GM19025 (cell line): ENCODE measurements around the gene SLC7A7.
"Not testable (repeated sequence)": the region's sequence is repeated elsewhere in the genome, so short reads cannot be mapped to it uniquely, and the experiment has no call there.

Experiments
- ATAC-seq: cut with Tn5 transposase; IDR thresholded peaks from one replicate; pipeline ENCODE4 v1.9.1; 2021; ENCODE audit warnings: mild to moderate bottlenecking, low read depth, moderate library complexity; ENCODE audit not compliant: unreplicated experiment

Gene SLC7A7

GRCh38 chr14:22814941-22815713 is at the start of gene SLC7A7:
SLC7A7 (minus strand) TSS chr14:22815435; CDS start chr14:22813398, 2,037 bp downstream.
- ATAC-seq: no peak

GRCh38 chr14:22864979-22865378 is 49.7 kb upstream of the SLC7A7 start:
- no peak for ATAC-seq

- no peak for ATAC-seq
These were observed 46.4 kb upstream of the SLC7A7 start for GRCh38 chr14:22861651-22862050.

GRCh38 chr14:22860377-22860776 is 45.1 kb upstream of the SLC7A7 start:
- not testable (repeated sequence) for ATAC-seq

- ATAC-seq: no peak
These were observed 41.2 kb upstream of the SLC7A7 start for GRCh38 chr14:22856428-22856827.

DNA sequence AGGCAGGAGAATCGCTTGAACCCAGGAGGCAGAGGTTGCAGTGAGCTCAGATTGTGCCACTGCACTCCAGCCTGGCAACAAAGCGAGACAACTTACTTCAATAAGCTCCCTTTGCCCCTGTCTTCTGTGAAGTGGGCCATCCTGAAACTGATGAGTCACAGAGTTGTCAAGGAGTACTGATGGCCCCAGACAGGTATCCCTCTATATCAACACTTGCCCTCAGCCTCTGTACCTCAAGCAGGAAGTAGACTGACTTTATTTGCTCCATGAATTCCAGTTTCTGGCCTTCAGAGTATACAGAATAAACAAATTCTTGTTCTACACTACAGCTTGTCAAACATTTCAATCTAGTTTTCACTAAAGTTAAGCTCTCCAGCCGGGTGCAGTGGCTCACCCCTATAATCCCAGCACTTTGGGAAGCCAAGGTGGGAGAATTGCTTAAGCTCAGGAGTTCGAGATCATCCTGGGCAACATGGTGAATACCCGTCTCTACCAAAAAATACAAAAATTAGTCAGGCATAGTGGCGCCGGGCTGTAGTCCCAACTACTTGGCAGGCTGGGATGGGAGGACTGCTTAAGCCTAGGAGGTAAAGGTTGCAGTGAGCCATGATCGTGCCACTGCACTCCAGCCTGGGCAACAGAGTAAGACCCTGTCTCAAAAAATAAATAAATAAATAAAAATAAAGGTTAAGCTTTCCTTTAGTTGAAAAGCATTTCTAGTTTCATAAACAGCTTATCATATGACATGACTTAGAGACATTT is 39.9 kb upstream of the SLC7A7 start:
- no peak for ATAC-seq

- not testable (repeated sequence) for ATAC-seq
These were observed 39.1 kb upstream of the SLC7A7 start for GRCh38 chr14:22854296-22854695.

DNA sequence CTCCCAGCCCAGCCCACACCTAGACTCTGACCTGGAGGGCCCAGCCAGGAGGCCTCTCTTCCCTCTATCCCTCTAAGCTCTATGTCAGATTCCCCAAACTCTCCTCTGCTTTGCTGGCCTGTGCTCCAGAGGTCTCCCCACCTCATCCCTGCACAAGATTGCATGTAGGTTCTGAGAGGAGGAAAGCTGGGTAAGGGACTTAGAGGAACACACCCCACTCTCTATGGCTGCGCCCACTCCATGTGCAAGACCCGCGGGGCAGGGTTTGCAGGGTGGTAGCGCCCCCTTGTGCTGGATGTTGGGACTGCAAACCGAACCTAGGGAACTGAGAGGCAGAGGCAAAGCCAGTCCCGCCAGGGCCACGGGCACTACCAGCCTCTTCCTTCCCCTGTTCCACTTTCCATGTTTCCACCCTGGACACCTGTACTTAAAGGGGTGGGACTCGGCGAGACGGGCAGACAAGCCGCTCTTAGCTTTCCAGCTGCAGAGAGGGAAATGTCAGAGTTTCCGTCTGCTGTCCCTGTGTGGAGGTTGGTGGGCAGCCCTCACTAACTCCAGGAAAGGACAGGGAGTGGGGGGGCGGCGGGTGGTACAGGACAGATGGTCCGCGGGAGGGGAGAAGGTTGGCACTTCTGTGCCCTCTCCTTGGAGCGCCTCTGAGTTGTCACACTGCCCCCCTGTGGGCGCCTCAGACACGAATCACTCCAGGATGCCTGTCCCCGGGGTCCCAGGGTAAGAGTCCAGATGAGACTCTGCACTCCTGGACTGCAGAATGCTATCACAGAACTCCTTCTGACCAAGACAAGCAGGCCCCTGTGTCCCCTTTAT is 37.9 kb upstream of the SLC7A7 start:
- peak; percentile 77 for ATAC-seq

- no peak for ATAC-seq
These were observed 37.3 kb upstream of the SLC7A7 start for GRCh38 chr14:22852599-22852939.

DNA sequence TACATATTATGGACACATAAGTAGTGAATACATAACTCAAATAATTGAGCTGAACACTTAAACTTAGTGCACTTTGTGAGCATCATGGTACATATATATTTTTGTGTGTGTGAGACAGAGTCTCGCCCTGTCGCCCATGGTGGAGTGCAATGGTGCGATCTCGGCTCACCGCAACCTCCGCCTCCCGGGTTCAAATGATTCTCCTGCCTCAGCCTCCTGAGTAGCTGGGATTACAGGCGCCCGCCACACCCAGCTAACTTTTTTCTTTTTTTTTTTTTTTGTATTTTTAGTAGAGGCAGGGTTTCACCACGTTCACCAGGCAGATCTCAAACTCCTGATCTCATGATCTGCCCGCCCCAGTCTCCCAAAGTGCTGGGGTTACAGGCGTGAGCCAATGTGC is 36.9 kb upstream of the SLC7A7 start:
- not testable (repeated sequence) for ATAC-seq

DNA sequence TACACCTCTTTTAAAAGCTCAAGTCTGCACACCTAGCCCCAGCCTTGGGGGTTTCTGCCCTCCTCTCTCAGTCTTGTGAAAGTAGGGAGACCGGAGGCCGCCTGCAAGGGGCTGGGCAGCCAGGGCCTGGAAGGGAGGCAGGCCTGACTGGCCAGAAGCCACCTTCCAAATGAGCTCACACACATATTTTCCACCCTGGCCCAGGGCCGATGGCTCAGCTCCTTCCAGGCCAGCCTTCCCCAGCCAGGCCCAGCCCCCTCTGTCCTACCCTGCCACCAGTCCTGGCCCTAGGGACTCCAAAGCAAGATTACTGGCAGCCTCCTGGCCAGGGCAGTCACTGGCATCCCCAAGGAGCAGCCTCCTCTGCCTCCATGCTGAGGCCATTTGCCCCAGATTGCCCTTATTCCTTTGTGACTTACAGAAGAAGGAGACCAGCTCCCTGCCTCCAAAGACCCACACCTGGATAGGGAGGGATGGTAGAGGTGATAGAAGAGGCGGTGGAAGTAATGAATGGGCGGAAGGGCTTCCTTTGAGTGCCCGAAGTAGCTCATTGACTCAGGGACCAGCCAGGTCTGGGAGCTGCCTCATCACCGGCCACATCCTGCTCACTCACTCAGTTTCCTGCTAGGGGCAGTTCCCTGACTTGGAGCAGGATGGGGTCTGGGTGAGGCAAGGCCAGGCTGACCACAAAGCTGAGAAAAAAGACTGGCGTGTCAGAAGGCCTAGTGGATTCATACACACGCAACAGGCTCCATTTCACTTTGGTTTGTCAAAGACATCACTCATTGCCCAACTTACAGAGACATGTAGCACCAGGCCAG is 35.9 kb upstream of the SLC7A7 start:
- ATAC-seq: no peak

DNA sequence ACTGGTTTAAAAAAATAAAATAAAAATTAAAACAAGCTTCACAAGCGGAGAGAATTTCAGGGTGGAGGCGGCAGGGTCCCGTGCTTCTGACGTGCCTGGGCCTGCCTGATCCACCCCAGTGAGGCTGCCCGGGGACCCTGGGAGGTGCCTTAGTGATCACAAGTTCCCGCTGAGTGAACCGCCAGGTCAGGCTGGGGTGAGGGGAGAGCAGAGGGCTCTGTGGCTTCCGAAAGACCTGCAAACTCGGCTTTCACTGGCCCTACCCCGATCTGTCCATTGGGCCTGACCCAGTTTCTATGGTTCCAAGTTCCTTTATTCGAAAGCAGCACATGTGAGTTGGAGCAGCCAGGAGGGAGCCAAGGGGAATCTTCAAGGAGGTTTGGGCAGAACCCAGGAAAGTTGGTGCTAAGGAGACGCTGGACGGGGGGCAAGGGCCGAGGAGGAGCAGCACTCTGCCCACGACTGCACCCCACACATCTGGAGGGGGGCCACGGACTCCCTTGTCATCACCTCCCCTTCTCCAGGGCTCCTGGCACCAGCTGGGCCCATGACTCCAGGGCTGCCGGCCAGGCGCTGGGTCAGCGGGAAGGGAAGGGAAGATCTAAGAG is 34.1 kb upstream of the SLC7A7 start:
- no peak for ATAC-seq

DNA sequence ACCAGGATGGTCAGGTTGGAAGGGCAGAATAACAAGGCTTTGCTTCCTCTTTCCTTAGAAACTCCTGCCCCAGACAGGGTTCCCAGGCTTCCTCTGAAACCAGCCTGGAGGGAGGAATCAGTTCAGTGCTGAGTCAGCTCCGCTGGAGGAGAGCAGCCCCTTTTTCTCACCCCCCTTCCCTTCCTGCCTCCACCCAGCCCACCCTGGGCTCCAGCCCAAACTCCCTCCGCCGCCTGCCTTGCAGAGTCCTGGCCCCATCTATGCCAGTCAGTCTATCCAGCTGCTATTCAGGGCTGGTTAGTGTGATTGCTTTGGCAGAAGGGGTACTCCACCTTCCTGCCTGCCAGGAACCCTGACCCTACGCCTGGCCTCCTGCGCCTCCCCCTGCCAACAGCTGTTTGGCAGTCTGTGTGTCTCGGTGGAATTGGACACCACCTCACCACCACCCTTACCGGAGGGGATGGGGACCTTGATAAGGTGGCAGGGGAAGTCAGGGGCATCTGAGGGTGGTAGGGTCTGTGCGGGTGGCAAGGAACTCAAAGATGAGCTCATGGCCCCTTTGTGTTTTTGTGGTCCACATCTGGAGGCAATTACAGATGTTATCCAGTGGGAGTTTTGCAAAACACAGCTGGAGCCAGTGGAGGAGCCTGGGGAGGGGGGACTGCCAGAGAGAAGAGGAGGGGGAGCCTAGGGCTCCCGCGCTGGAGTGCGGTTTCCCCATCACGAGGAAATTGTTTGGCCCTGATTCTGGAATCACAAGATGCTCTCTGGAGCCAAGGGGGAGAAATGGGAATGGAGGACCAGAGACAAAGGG is 33.3 kb upstream of the SLC7A7 start:
- no peak for ATAC-seq

GRCh38 chr14:22847661-22848341 is 32.6 kb upstream of the SLC7A7 start:
- ATAC-seq: no peak

DNA sequence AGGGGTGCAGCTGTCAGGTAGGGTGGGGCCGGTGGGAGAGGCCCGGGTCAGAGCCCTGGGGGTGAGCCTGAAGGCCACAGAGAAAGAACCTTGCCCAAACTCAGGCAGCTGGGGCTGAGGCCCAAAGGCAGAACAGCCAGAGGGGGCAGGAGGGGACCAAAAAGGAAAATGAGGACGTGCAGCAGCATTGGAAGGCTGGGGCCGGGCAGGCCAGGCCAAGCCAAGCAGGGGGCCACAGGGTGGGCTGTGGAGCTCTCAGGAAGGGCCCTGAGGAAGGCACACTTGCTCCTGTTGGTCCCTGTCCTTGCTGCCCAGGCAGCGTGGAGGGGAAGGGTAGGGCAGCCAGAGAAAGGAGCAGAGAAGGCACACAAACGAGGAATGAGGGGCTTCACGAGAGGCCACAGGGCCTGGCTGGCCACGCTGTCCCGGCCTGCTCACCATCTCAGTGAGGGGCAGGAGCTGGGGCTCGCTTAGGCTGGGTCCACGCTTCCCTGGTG is 31.6 kb upstream of the SLC7A7 start:
- no peak for ATAC-seq

DNA sequence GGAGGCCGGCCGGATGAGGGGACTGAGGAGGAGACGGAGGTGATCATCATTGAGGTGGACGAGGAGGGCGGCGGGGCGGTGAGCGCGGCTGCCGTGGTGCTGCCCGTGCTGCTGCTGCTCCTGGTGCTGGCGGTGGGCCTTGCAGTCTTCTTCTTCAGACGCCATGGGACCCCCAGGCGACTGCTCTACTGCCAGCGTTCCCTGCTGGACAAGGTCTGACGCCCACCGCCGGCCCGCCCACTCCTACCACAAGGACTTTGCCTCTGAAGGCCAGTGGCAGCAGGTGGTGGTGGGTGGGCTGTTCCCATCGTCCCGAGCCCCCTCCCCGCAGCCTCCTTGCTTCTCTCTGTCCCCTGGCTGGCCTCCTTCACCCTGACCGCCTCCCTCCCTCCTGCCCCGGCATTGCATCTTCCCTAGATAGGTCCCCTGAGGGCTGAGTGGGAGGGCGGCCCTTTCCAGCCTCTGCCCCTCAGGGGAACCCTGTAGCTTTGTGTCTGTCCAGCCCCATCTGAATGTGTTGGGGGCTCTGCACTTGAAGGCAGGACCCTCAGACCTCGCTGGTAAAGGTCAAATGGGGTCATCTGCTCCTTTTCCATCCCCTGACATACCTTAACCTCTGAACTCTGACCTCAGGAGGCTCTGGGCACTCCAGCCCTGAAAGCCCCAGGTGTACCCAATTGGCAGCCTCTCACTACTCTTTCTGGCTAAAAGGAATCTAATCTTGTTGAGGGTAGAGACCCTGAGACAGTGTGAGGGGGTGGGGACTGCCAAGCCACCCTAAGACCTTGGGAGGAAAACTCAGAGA is 30.8 kb upstream of the SLC7A7 start:
- ATAC-seq: no peak

DNA sequence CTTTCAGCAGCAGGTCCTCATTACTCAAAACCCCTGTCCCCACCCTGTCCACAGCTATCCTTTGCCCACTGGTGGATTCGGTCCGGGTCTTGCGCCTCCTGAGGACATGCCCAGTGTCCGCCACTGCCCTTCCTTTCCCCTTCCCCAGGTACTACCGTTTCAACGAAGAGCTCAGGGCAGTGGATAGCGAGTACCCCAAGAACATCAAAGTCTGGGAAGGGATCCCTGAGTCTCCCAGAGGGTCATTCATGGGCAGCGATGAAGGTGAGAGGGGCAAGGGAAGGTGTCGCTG is 29.8 kb upstream of the SLC7A7 start:
- ATAC-seq: no peak
